GM18907 (cell line): Measurements from ENCODE around the gene MPPED1.

ENCODE experiments used
- ATAC-seq: cut with Tn5 transposase; IDR thresholded peaks from one replicate; pipeline ENCODE4 v1.9.1; 2021; ENCODE audit warnings: mild to moderate bottlenecking, moderate library complexity; ENCODE audit not compliant: unreplicated experiment

The MPPED1 gene

GRCh38 chr22:43446037-43446803, 34.4 kb downstream of the MPPED1 start:
- ATAC-seq = no peak

DNA sequence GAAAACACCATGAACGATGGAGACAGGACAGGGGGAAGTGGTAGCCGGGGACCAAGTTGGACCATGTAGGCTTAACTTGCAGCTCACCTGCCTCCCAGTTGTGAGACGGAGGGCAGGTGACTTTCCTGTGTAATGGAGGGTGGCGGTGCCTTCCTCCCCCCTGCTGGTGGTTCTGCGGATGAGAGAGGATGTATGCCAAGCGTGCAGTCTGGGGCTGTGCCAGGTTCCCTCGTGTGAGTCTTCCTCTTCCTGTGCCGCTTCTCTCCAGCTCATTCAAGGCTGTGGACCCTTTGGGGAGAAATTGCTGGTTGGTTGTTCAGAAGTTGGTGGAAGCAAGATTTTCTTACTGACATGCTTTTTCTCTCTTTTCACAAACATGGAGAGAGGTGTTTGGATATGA, 35.1 kb downstream of the MPPED1 start:
- no peak for ATAC-seq

DNA sequence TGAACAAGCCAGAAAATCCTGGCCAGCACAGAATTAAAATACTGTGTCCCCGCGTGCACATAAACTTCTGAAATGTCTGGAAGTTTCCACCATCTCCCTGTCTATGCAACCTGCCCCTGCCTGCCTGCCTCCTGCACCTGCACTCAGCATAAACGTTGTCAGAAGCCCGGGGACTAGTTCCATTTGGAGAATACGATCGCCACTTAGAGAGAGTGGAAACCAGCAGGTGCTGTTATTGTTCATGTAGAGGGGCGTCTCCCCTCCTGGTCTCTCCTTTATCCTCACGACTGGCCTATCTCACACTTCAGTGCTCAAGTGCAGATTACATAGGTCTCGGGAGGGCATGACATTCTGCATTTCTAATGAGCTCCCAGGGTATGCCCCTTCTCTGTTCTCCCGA, 35.6 kb downstream of the MPPED1 start:
- ATAC-seq = no peak

DNA sequence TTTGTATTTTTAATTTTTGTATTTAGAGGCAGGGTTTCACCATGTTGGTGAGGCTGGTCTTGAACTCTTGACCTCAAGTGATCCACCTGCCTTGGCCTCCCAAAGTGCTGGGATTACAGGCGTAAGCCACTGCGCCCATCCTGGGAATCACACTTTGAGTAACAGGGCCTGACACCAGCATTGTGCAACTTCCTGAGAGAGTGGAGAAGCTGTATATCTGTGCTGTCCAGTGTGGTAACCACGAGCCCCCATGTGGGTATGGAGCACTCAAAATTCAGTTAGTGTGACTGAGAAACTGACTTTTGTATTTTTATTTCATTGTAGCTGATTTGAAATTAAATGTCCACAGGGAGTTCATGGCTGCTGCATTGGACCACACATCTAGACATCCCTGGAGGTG, 36.2 kb downstream of the MPPED1 start:
- ATAC-seq = no peak

DNA sequence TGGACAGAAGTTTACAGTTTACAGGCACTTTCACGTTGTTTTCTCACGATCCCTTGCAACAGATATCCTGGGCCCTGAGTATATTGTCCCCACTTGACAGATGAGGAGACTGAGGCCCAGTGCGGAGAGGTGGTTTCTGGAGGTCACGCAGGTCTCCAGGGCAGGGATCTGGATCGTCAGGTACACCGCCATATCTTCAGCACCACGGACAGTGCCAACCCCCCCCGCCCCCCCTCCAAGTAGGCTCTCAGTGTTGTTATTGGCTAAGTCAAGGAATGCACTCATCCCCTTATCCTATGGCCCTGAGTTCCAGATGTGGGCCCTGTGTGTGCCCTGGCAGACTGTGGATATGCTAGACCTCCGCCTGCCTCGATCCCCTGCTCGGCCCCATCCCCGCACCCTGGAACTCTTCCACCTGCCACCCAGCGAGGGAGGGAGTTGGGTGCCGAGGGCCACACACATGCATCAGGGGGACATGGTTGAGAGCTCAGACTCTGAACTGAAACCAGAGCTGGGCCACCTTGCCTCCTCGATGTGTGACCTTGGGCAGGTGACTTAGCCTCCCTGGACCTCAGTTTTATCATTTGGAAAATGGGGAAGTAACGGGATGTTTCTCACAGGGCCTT, 37.5 kb downstream of the MPPED1 start:
- ATAC-seq = no peak

GRCh38 chr22:43449831-43450225, 38.0 kb downstream of the MPPED1 start:
- ATAC-seq = no peak

GRCh38 chr22:43451371-43452050, 39.7 kb downstream of the MPPED1 start:
- ATAC-seq = no peak

GRCh38 chr22:43455846-43456245, 44.0 kb downstream of the MPPED1 start:
- no peak for ATAC-seq

DNA sequence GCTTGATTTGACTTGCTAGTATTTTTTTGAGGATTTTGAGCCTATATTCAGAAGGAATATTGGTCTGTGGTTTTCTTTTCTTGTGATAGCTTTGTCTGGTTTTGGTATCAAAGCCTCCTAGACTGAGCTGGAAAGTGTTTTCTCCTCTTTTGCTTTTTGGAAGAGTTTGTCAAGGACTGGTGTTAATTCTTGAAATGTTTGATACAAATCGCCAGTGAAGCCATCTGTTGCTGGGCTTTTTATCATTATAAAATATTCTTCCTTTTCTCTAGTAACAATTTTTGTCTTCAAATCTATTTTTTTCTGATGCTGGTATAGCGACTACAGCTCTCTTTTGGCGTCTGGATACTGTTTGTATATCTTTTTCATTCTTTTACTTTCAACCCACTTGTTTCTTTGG, 45.2 kb downstream of the MPPED1 start:
- no peak for ATAC-seq

- no peak for ATAC-seq
Observed at GRCh38 chr22:43462701-43463100, 50.9 kb downstream of the MPPED1 start.

- no peak for ATAC-seq
Observed at GRCh38 chr22:43464809-43465208, 53.0 kb downstream of the MPPED1 start.

GRCh38 chr22:43465291-43466015, 53.6 kb downstream of the MPPED1 start:
- ATAC-seq = no peak

DNA sequence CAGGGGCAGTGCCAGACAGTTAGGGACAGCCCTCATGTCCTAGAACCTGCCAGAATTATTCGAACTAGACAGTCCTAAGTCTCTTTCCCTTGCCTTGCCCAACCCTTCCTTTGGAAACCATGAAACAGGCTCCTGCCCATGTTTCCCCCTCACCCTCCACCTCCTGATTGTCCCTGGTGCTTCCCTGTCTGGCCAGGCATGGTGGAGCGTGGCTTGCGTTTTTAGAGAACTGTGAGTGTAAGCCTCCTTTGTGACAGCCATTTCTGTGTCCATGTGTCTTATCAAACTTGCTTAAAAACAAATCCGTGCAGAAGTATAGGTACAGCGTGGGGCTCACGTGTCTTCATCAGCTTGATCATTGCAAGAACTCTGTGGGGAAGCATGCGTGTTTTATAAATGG, 54.9 kb downstream of the MPPED1 start:
- no peak for ATAC-seq

DNA sequence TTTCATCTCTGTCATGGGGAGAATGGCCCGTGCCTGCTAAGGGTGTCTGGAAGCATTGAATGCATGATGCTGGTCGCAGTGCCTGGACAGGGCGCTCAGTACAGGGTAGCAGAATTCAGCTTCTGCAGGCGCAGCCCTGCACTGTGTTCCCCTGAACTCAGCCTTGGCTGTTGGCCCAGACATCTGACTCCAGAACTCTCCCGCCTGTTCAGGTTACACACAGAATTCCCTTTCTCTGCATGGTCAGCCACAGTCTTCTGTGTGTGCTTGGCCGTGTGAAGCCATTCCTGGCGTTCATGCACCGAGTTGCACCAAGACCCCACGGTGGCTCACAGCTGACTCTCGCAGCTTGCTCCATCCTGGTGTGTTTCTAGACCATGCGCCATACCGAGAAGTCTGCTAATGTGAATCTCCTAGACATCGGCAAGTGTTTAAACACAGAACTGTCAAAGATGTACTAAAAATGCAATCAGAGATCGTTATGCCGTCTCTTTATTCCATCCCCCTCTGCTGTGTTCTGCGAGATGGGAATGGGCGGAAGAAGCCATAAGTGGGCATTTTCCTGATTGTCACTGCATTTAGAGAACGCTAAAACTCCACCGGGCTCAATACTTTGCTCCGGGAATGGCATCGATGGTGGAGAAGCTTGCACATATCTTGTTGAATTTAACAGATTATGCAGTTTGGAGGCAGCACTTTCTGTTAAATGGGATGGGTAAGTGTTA, 55.6 kb downstream of the MPPED1 start:
- ATAC-seq = no peak

DNA sequence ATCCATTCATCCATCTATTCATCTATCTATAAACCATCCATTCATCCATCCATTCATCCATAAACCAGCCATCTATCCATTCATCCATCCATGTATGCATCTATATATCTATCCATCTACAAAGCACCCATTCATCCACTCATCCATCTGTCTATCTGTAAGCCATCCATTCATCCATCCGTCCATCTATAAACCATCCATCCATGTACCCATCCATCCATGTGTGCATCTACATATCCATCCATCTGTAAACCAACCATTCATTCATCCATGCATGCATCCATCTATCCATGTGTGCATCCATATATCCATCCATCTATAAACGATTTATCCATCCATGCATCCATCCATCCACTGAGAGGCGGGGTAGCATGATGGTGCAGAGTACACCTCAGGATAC, 58.4 kb downstream of the MPPED1 start:
- no peak for ATAC-seq

GRCh38 chr22:43470941-43471585, 59.2 kb downstream of the MPPED1 start:
- no peak for ATAC-seq

DNA sequence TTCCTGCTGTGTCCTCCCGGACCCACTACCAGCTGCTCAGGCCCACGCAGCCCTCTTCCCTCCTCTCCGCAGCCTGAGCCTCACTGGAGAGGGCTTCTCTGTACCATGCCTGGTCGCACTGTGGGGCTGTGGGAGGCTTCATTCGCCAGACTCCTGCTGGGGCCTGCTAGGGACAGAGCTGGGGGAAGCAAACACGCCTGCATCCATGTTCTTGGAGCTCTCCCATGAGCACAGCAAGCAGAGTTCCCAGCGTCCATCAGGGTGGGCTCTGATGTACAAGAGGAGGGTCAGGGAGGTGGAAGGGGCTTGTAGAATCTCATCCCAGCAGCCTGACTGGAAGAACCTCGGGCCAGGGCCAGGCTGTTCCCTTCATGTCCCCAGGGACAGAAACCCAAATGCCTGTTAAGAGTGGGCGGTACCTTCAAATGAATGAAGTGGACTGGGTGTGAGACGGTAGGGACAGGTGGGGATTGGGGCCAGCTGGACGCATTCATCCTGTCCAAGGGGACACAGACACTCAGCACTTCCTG, 59.9 kb downstream of the MPPED1 start:
- ATAC-seq = no peak

GRCh38 chr22:43473031-43473430, 61.2 kb downstream of the MPPED1 start:
- ATAC-seq = no peak

- ATAC-seq = no peak
Observed at GRCh38 chr22:43473441-43473840, 61.6 kb downstream of the MPPED1 start.
